SK-N-MC (cell line): ENCODE data around the gene PARD3.

Experiments used
- EZH2 ChIP-seq: fragments of 200-600 bp; sonication (generic); IDR thresholded peaks from one replicate; pipeline ENCODE4 v1.6.1; 2017; ENCODE audit warnings: antibody characterized with exemption
- POLR2AphosphoS5 ChIP-seq: IDR thresholded peaks from 2 replicates; pipeline ENCODE4 v1.6.1; 2012; ENCODE audit warnings: mild to moderate bottlenecking, low read depth, low read length, borderline replicate concordance

DNA sequence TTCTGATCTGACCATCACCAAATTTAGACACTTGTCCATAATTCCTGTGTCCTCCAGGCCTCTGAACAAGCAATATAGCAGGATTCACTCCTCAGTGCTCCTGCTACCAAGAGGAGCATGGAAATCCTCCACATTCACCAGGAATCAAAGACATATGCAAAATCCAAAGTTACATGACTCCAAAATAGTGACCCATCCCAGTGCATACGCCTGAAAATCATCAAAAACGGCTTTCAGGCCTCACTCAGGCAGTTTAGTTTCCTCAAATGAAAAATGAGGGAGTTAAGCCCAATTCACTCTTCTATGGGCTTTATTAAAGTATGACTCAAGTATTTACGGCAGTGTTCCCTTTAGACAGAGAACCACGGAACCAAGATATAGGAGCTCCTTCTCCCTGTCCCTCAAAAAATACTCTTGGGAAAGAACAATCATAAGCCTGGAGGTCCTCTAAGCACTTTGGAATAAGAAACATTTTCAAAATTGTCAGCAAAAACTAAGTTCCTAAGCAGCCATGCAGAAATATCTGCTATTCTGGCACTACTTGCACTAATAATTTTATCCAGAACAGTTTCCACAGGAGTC, 240.7 kb downstream of the PARD3 start:
- TF ChIP-seq EZH2 = no peak
- TF ChIP-seq POLR2AphosphoS5 = no peak
